Cardiac muscle cell (in vitro differentiated cells and primary cell): ENCODE measurements around the gene FSTL4. TPM values are rescaled to one million over a fixed set of nuclear protein-coding genes. Genes with fewer than 3 reads are reported as not detected.

ENCODE experiments used
- DNase-seq, 2 donors: peaks; one replicate each; pipeline versions ENCODE4 v3.0.0 to v3.0.0-alpha.2; 2010 to 2017; ENCODE audit warnings: low read depth in 1 of 2, low spot score in 1 of 2
- H3K27ac ChIP-seq: fragments of 200-600 bp; sonication (generic); 2 replicates; pipeline ENCODE4 v1.5.1; 2016
- H3K27me3 ChIP-seq: fragments of 200-600 bp; sonication (generic); 2 replicates; pipeline ENCODE4 v1.6.0; 2016; ENCODE audit warnings: control low read depth
- H3K36me3 ChIP-seq: fragments of 200-600 bp; sonication (generic); 2 replicates; pipeline ENCODE4 v1.5.1; 2016; ENCODE audit warnings: control low read depth
- H3K4me1 ChIP-seq: fragments of 200-600 bp; sonication (generic); 2 replicates; pipeline ENCODE4 v1.8.1; 2017; ENCODE audit warnings: low read depth, mild to moderate bottlenecking, mixed run types
- H3K4me3 ChIP-seq: fragments of 200-600 bp; sonication (generic); 2 replicates; pipeline ENCODE4 v1.5.1; 2016; ENCODE audit warnings: mild to moderate bottlenecking
- H3K9me3 ChIP-seq: fragments of 200-600 bp; sonication (generic); 2 replicates; pipeline ENCODE4 v1.5.1; 2017; ENCODE audit warnings: low read depth, mild to moderate bottlenecking, control low read depth
- polyA plus RNA-seq: library from polyadenylated mRNA; unstranded; fragments of >200 nt; fragmentation: Nextera tagmentation; extraction: Ambion mirVana; gene quantifications from 2 replicates; pipeline ENCODE4 v1.2.1, GENCODE V29; 2016
- total RNA-seq: library from RNA; depleted of rRNA; stranded (reverse); fragments of >200 nt; gene quantifications from 2 replicates; pipeline ENCODE4 v1.2.3, GENCODE V29; 2016
- TF ChIP-seq, protein P1 (sequence below): IDR thresholded peaks from 2 replicates; pipeline ENCODE4 v1.5.1; 2012; ENCODE audit warnings: low read depth, mild to moderate bottlenecking, low read length

Gene FSTL4
- total and polyA plus RNA-seq, 2 experiments from 2014 or later = 0.06 TPM; not detected in 1

- no peak overlapping the region for H3K4me3 ChIP-seq
- H3K36me3 ChIP-seq = no peaks in the 10 kb centered on the region
- H3K27me3 ChIP-seq = peaks cover 3% of the 10 kb centered on the region
- H3K9me3 ChIP-seq = no peaks in the 10 kb centered on the region
- H3K27ac ChIP-seq = no peak overlapping the region
- H3K4me1 ChIP-seq = no peaks in the 10 kb centered on the region
- TF ChIP-seq, protein P1, sequence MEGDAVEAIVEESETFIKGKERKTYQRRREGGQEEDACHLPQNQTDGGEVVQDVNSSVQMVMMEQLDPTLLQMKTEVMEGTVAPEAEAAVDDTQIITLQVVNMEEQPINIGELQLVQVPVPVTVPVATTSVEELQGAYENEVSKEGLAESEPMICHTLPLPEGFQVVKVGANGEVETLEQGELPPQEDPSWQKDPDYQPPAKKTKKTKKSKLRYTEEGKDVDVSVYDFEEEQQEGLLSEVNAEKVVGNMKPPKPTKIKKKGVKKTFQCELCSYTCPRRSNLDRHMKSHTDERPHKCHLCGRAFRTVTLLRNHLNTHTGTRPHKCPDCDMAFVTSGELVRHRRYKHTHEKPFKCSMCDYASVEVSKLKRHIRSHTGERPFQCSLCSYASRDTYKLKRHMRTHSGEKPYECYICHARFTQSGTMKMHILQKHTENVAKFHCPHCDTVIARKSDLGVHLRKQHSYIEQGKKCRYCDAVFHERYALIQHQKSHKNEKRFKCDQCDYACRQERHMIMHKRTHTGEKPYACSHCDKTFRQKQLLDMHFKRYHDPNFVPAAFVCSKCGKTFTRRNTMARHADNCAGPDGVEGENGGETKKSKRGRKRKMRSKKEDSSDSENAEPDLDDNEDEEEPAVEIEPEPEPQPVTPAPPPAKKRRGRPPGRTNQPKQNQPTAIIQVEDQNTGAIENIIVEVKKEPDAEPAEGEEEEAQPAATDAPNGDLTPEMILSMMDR = no peak
- DNase-seq = no peak
Measured at GRCh38 chr5:133641683-133642082, 29.3 kb upstream of the FSTL4 start.

DNA sequence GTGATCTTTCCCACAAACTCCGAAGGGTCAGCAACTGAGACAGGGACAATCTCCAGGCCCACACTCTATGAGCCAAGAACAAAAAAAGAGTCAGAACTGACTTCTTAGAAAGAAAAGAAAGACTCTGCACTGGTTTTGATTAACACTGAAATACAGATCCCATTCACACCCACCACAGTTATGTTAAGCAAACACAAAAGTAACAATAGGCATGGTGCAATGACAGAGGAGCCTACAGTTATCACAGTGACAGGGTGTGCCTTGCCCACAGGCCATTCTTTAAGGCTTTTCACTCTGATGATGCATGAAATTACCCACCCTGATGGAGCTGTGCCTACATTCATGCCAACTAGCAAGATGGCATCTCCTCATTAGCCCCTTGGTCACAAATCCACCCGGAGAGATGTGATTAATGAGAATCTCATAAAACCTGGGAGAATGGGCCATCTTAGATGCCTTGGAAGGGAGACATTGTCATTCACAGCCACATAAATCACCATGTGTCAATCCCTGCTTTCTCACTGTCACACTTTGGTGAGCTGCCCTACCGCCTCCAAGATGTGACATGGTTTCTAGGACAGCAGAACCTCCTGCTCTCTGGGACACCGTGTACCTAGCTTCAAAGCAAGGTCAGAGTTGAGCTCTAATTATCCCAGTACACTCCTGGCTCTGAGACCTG is 27.6 kb upstream of the FSTL4 start:
- TF ChIP-seq, protein P1 = no peak
- DNase-seq = no peak
- no peaks in the 10 kb centered on the region for H3K4me1 ChIP-seq
- H3K4me3 ChIP-seq = no peak overlapping the region
- H3K27ac ChIP-seq = no peak overlapping the region
- H3K27me3 ChIP-seq = peaks cover 3% of the 10 kb centered on the region
- H3K36me3 ChIP-seq = no peaks in the 10 kb centered on the region
- no peaks in the 10 kb centered on the region for H3K9me3 ChIP-seq

GRCh38 chr5:133638436-133638835 is 26.1 kb upstream of the FSTL4 start:
- TF ChIP-seq, protein P1 = no peak
- Histone ChIP-seq H3K4me1 (no peaks in the 10 kb centered on the region), H3K9me3 (no peaks in the 10 kb centered on the region), H3K4me3 (no peak overlapping the region), H3K27ac (no peak overlapping the region), H3K36me3 (no peaks in the 10 kb centered on the region), H3K27me3 (peaks cover 3% of the 10 kb centered on the region)
- DNase-seq = no peak

DNA sequence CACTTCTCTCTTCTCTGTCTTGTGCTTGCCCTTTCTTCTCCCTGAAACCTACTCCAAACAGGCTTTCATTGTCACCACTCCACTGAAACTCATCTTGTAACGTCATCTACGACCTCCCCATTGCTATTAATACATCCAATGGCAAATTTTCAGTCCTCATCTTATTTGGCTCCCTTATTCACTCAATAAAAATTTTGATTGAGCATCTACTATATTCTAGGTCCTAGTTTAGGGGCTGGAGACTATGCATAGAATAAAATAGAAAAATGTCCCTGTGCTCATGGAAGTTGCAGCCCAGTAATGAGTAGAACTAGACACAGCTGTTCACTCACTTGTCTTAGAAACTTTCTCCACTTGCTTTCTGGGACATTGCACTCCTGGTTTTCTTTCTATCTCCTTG is 24.9 kb upstream of the FSTL4 start:
- Histone ChIP-seq H3K27me3 (peaks cover 3% of the 10 kb centered on the region), H3K36me3 (no peaks in the 10 kb centered on the region), H3K4me3 (no peak overlapping the region), H3K4me1 (no peaks in the 10 kb centered on the region), H3K9me3 (no peaks in the 10 kb centered on the region), H3K27ac (no peak overlapping the region)
- DNase-seq = no peak
- TF ChIP-seq, protein P1 = no peak

DNA sequence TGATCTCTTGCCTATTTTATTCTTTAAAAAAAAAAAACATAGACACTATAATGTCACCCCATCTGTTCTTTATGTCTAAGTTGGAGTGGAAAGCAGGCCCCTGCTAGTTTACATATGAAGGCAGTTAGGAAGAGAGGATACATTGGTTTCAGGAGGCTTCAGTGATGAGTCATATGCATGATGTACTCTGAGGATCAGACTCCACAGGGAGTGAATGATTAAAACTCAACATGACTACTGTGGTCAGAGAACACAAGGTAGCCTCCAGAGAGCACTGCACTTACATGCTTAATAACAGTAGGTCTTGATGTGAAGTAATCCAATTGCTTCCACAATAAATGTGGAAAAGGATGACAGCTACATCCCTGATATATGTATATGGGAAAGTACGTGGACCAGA is 22.7 kb upstream of the FSTL4 start:
- H3K4me1 ChIP-seq = no peaks in the 10 kb centered on the region

More for the DNA sequence above, 22.7 kb upstream of the FSTL4 start:
- TF ChIP-seq, protein P1 = no peak
- DNase-seq = peak in 1 of 2 donors; percentile 10
- H3K9me3 ChIP-seq = no peaks in the 10 kb centered on the region
- H3K36me3 ChIP-seq = no peaks in the 10 kb centered on the region
- H3K27me3 ChIP-seq = no peaks in the 10 kb centered on the region
- no peak overlapping the region for H3K4me3 ChIP-seq
- H3K27ac ChIP-seq = no peak overlapping the region
